ENCODE measurements around the gene PPFIBP1. TPM values are rescaled to one million over a fixed set of nuclear protein-coding genes. Genes with fewer than 3 reads are reported as not detected.

Gene PPFIBP1
- total RNA-seq, 3 donors from 2014 or later (not counting 1 experiment from before 2014, with no cell fraction given), result 0.73 to 1.6 (median 1.4) TPM

GRCh38 chr12:27695556-27696292 lies 171.7 kb downstream of the PPFIBP1 start:
- H3K27ac Mint-ChIP-seq, result no peak overlapping the region
- H3K9me3 ChIP-seq (ENCODE audit: control insufficient read depth, insufficient read depth, low read length), result no peaks in the 10 kb centered on the region
- no peaks in the 10 kb centered on the region for H3K36me3 ChIP-seq (ENCODE audit: control insufficient read depth, insufficient read depth, low read length)
- no peaks in the 10 kb centered on the region for H3K36me3 Mint-ChIP-seq
- no peak overlapping the region for H3K4me3 ChIP-seq (ENCODE audit: low read length)
- peaks cover 9 to 16% of the 10 kb centered on the region in 2 donors for H3K27me3 Mint-ChIP-seq (ENCODE audit: low read depth in 2 of 2)
- intact Hi-C loops (cut with micrococcal nuclease), result no loop called here
- H3K27me3 ChIP-seq (ENCODE audit: control insufficient read depth, insufficient read depth, low read length), result no peaks in the 10 kb centered on the region
- no peak overlapping the region for H3K27ac ChIP-seq (ENCODE audit: low read length)
- WGBS (ENCODE audit: insufficient coverage), result 98% methylated on average over 4 of the region's 6 CpGs
- H3K4me3 Mint-ChIP-seq, result no peak overlapping the region
- ATAC-seq, result no peak
- TF ChIP-seq CTCF (IDR thresholded peaks at IDR 0.05), result no peak
- no peak for DNase-seq
- no peaks in the 10 kb centered on the region for H3K9me3 Mint-ChIP-seq
- H3K4me1 ChIP-seq (ENCODE audit: control insufficient read depth, insufficient read depth, low read length), result no peaks in the 10 kb centered on the region
- H3K4me1 Mint-ChIP-seq, result no peaks in the 10 kb centered on the region

GRCh38 chr12:27696293-27696652 lies 172.3 kb downstream of the PPFIBP1 start, which contains the start of gene REP15:
Gene REP15 (plus strand): TSS chr12:27696447. CDS start chr12:27696563, 116 bp downstream.
- H3K27me3 Mint-ChIP-seq (ENCODE audit: low read depth in 2 of 2), result peaks cover 13 to 16% of the 10 kb centered on the region in 2 donors
- no peaks in the 10 kb centered on the region for H3K9me3 Mint-ChIP-seq
- Histone ChIP-seq H3K27ac (ENCODE audit: low read length) (no peak within 1 kb of the TSS), H3K27me3 (ENCODE audit: control insufficient read depth, insufficient read depth, low read length) (no peaks in the 10 kb centered on the region), H3K4me1 (ENCODE audit: control insufficient read depth, insufficient read depth, low read length) (no peaks in the 10 kb centered on the region), H3K9me3 (ENCODE audit: control insufficient read depth, insufficient read depth, low read length) (no peaks in the 10 kb centered on the region), H3K4me3 (ENCODE audit: low read length) (no peak within 1 kb of the TSS), H3K36me3 (ENCODE audit: control insufficient read depth, insufficient read depth, low read length) (no peaks in the 10 kb centered on the region)
- no peak within 1 kb of the TSS for H3K27ac Mint-ChIP-seq
- DNase-seq (no peak), ATAC-seq (no peak)
- no peak for TF ChIP-seq CTCF (IDR thresholded peaks at IDR 0.05)
- H3K4me1 Mint-ChIP-seq, result no peaks in the 10 kb centered on the region
- 87% methylated on average over 5 of the region's 5 CpGs for WGBS (ENCODE audit: insufficient coverage)
- H3K4me3 Mint-ChIP-seq, result no peak within 1 kb of the TSS
- intact Hi-C loops (cut with micrococcal nuclease), result no loop called here
- no peaks in the 10 kb centered on the region for H3K36me3 Mint-ChIP-seq

GRCh38 chr12:27696864-27697564 lies 173.0 kb downstream of the PPFIBP1 start:
- intact Hi-C loops (cut with micrococcal nuclease), result no loop called here
- DNase-seq (no peak), ATAC-seq (no peak)
- Histone ChIP-seq H3K27me3 (ENCODE audit: control insufficient read depth, insufficient read depth, low read length) (no peaks in the 10 kb centered on the region), H3K4me3 (ENCODE audit: low read length) (no peak overlapping the region), H3K4me1 (ENCODE audit: control insufficient read depth, insufficient read depth, low read length) (no peaks in the 10 kb centered on the region), H3K27ac (ENCODE audit: low read length) (no peak overlapping the region), H3K36me3 (ENCODE audit: control insufficient read depth, insufficient read depth, low read length) (no peaks in the 10 kb centered on the region), H3K9me3 (ENCODE audit: control insufficient read depth, insufficient read depth, low read length) (no peaks in the 10 kb centered on the region)
- no peaks in the 10 kb centered on the region for H3K4me1 Mint-ChIP-seq
- no peak overlapping the region for H3K27ac Mint-ChIP-seq
- H3K27me3 Mint-ChIP-seq (ENCODE audit: low read depth in 2 of 2), result peaks cover 13 to 16% of the 10 kb centered on the region in 2 donors
- no peak overlapping the region for H3K4me3 Mint-ChIP-seq
- no peak for TF ChIP-seq CTCF (IDR thresholded peaks at IDR 0.05)
- WGBS (ENCODE audit: insufficient coverage), result 87% methylated on average over 3 of the region's 3 CpGs
- H3K36me3 Mint-ChIP-seq, result no peaks in the 10 kb centered on the region
- no peaks in the 10 kb centered on the region for H3K9me3 Mint-ChIP-seq

Data from natural killer cell (primary cell).